ENCODE results near the gene EPO.

Gene EPO

GRCh38 chr7:100728196-100728595 lies 7.9 kb downstream of the EPO start:
- Histone ChIP-seq H3K4me2 (ENCODE audit: low read length) (no peak overlapping the region), H3K4me1 (no peaks in the 10 kb centered on the region), H3K36me3 (ENCODE audit: control insufficient read depth, insufficient read depth, low read length) (no peaks in the 10 kb centered on the region), H3K9me3 (ENCODE audit: control insufficient read depth, low read length) (no peaks in the 10 kb centered on the region), H3K79me2 (no peaks in the 10 kb centered on the region), H3K4me3 (ENCODE audit: low read depth, low read length) (no peak overlapping the region), H3K27me3 (ENCODE audit: control insufficient read depth, insufficient read depth, low read length) (no peaks in the 10 kb centered on the region), H3K27ac (no peak overlapping the region), H2AFZ (no peak overlapping the region), H3K9ac (no peak overlapping the region)
- no peak for TF ChIP-seq CTCF (IDR thresholded peaks at IDR 0.05)

- no peaks in the 10 kb centered on the region for H3K79me2 ChIP-seq
- no peaks in the 10 kb centered on the region for H3K36me3 ChIP-seq (ENCODE audit: control insufficient read depth, insufficient read depth, low read length)
- no peak overlapping the region for H3K9ac ChIP-seq
- H3K9me3 ChIP-seq (ENCODE audit: control insufficient read depth, low read length) = no peaks in the 10 kb centered on the region
- H3K4me1 ChIP-seq = no peaks in the 10 kb centered on the region
- H2AFZ ChIP-seq = no peak overlapping the region
- no peak overlapping the region for H3K4me3 ChIP-seq (ENCODE audit: low read depth, low read length)
- H3K27ac ChIP-seq = no peak overlapping the region
- H3K27me3 ChIP-seq (ENCODE audit: control insufficient read depth, insufficient read depth, low read length) = no peaks in the 10 kb centered on the region
- H3K4me2 ChIP-seq (ENCODE audit: low read length) = no peak overlapping the region
- no peak for TF ChIP-seq CTCF (IDR thresholded peaks at IDR 0.05)
These were observed 10.0 kb downstream of the EPO start for GRCh38 chr7:100730136-100730800.

DNA sequence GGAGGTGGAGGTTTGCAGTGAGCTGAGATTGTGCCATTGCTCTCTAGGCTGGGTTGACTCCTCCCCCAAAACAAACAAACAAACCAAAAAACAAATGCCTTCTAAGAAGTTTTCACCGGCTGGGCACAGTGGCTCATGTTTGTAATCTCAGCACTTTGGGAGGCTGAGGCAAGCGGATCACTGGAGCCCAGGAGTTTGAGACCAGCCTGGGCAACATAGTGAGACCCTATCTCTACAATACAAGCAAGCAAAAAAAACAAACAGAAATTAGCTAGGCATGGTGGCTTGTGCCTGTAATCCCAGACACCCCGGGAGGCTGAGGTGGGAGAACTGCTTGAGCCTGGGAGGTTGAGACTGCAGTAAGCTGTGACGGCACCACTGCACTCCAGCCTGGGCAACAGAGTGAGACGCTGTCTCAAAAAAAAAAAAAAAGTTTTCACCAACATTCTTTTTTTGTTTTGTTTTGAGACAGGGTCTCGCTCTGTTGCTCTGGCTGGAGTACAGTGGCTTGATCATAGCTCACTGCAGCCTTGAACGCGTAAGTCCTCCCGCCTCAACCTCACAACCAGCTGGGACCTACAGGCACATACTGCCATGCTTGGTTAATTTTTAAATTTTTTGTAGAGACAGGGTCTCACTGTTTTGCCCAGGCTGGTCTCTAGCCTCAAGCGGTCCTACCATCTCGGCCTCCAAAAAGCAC lies 11.8 kb downstream of the EPO start:
- Histone ChIP-seq H3K36me3 (ENCODE audit: control insufficient read depth, insufficient read depth, low read length) (no peaks in the 10 kb centered on the region), H3K27me3 (ENCODE audit: control insufficient read depth, insufficient read depth, low read length) (no peaks in the 10 kb centered on the region), H3K4me1 (no peaks in the 10 kb centered on the region), H2AFZ (no peak overlapping the region), H3K4me2 (ENCODE audit: low read length) (no peak overlapping the region), H3K27ac (no peak overlapping the region), H3K9me3 (ENCODE audit: control insufficient read depth, low read length) (no peaks in the 10 kb centered on the region), H3K9ac (no peak overlapping the region), H3K4me3 (ENCODE audit: low read depth, low read length) (no peak overlapping the region), H3K79me2 (no peaks in the 10 kb centered on the region)
- TF ChIP-seq CTCF (IDR thresholded peaks at IDR 0.05) = no peak

- no peaks in the 10 kb centered on the region for H3K9me3 ChIP-seq (ENCODE audit: control insufficient read depth, low read length)
- H3K9ac ChIP-seq = no peak overlapping the region
- H3K27me3 ChIP-seq (ENCODE audit: control insufficient read depth, insufficient read depth, low read length) = no peaks in the 10 kb centered on the region
- no peaks in the 10 kb centered on the region for H3K79me2 ChIP-seq
- TF ChIP-seq CTCF (IDR thresholded peaks at IDR 0.05) = no peak
- H3K4me3 ChIP-seq (ENCODE audit: low read depth, low read length) = no peak overlapping the region
- H3K4me2 ChIP-seq (ENCODE audit: low read length) = no peak overlapping the region
- H3K4me1 ChIP-seq = no peaks in the 10 kb centered on the region
- H3K36me3 ChIP-seq (ENCODE audit: control insufficient read depth, insufficient read depth, low read length) = no peaks in the 10 kb centered on the region
- H2AFZ ChIP-seq = no peak overlapping the region
- no peak overlapping the region for H3K27ac ChIP-seq
These were observed 15.5 kb downstream of the EPO start for GRCh38 chr7:100735730-100736129.

- no peak overlapping the region for H3K4me2 ChIP-seq (ENCODE audit: low read length)
- H3K36me3 ChIP-seq (ENCODE audit: control insufficient read depth, insufficient read depth, low read length) = no peaks in the 10 kb centered on the region
- TF ChIP-seq CTCF (IDR thresholded peaks at IDR 0.05) = no peak
- H3K9me3 ChIP-seq (ENCODE audit: control insufficient read depth, low read length) = no peaks in the 10 kb centered on the region
- no peaks in the 10 kb centered on the region for H3K4me1 ChIP-seq
- H2AFZ ChIP-seq = no peak overlapping the region
- H3K27me3 ChIP-seq (ENCODE audit: control insufficient read depth, insufficient read depth, low read length) = no peaks in the 10 kb centered on the region
- H3K9ac ChIP-seq = no peak overlapping the region
- H3K79me2 ChIP-seq = no peaks in the 10 kb centered on the region
- no peak overlapping the region for H3K27ac ChIP-seq
- no peak overlapping the region for H3K4me3 ChIP-seq (ENCODE audit: low read depth, low read length)
These were observed 16.4 kb downstream of the EPO start for GRCh38 chr7:100736671-100737070.

Measured in parathyroid adenoma (tissue), 2 donors.